Measurements from ENCODE around the gene HOXC10.

Gene HOXC10

DNA sequence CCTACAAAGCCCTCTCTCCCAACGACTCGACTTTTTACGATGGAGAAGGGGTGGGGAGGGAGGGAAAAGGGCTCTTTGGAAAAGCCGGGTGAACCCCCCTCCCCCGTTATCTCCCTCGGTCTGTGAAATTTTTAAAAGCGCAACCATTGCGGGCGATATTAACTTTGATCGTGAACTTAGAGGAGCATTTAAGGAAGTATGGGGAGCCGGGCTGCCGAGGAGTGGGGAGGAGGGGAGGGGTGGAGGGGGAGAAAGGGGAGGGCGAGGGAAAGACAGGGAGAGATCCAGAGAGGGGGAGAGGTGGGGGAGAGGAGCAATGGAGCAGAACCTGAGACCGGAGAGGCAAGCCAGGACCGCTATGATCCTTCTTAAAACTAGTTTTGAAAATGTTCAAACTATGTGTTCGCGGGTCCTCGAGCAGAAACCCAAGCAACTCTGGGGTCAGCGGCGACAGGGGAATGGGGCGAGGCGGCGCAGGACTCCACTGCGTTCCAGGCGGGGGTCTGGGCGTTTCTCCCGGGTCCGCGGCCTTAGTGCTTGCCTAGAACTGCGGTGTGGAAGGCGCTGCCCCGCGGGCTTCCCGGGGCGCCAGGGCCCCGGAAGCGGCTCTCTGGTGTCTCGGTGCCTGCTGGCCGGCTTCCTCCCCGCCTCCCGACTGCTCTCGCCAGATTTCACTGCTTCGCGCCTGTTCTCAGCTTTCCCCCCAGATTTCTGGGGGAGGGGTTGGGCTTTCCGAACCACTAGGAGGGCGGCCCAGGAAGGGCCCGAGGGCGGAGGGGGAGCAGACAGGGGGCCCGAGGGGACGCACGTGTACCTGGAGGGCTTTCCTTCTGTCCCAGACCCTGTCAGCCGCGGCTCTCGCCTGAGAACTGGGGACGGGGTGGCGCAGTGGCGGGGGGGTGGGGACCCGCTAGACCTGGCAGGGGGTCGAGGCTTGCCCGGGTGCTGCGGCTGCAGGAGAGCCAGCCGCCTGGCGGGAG is 10.6 kb upstream of the HOXC10 start, which contains the start of gene HOTAIR:
Gene HOTAIR (minus strand): TSS at position 871 of the 980 bp plus-strand sequence.
- H2AFZ ChIP-seq (ENCODE audit: low read length): no peak within 1 kb of the TSS
- H3K4me1 ChIP-seq (ENCODE audit: insufficient read depth, low read length, poor library complexity, severe bottlenecking): peaks cover 5% of the 10 kb centered on the region
- H3K9me3 ChIP-seq (ENCODE audit: insufficient read depth, low read depth, low read length): no peaks in the 10 kb centered on the region
- no peak within 1 kb of the TSS for H3K4me2 ChIP-seq (ENCODE audit: low read depth, low read length, poor library complexity, severe bottlenecking)
- TF ChIP-seq CTCF (conservative IDR thresholded peaks at IDR 0.05; ENCODE audit: low read length) (no peak), EZH2phosphoT487 (IDR thresholded peaks at IDR 0.05; ENCODE audit: borderline replicate concordance) (no peak)
- no peaks in the 10 kb centered on the region for H3K36me3 ChIP-seq (ENCODE audit: insufficient read depth, low read length)
- H3K79me2 ChIP-seq (ENCODE audit: insufficient read depth, low read length): no peaks in the 10 kb centered on the region
- no peaks in the 10 kb centered on the region for H3K9me2 ChIP-seq (replicated peaks; ENCODE audit: low read depth, low read length)
- H4K20me1 ChIP-seq (ENCODE audit: insufficient read depth, low read length, poor library complexity, severe bottlenecking): no peaks in the 10 kb centered on the region
- no peaks in the 10 kb centered on the region for H3F3A ChIP-seq (ENCODE audit: low read depth)
- H3K9ac ChIP-seq (ENCODE audit: low read depth, low read length, poor library complexity, severe bottlenecking): no peak within 1 kb of the TSS
- H3K27me3 ChIP-seq (ENCODE audit: insufficient read depth, low read length, poor library complexity, severe bottlenecking): no peaks in the 10 kb centered on the region
- no peak within 1 kb of the TSS for H3K4me3 ChIP-seq (ENCODE audit: low read length, poor library complexity, severe bottlenecking)

DNA sequence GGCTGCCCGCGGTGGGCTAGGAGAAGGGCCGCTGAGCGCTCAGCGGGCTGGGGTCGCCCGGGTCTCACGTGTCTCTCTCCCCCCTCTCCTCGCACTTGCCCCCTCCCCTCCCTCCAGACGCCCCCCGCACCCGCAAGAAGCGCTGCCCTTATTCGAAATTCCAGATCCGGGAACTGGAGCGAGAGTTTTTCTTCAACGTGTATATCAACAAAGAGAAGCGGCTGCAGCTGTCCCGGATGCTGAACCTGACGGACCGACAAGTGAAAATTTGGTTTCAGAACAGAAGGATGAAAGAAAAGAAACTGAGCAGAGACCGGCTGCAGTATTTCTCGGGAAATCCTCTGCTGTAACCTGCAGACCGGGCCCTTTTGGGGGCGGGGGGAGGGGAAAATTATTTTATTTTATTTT is 9.9 kb upstream of the HOXC10 start:
- Histone ChIP-seq H4K20me1 (ENCODE audit: insufficient read depth, low read length, poor library complexity, severe bottlenecking) (no peaks in the 10 kb centered on the region), H3K79me2 (ENCODE audit: insufficient read depth, low read length) (no peaks in the 10 kb centered on the region), H3K36me3 (ENCODE audit: insufficient read depth, low read length) (no peaks in the 10 kb centered on the region), H3K4me2 (ENCODE audit: low read depth, low read length, poor library complexity, severe bottlenecking) (no peak overlapping the region), H3K9ac (ENCODE audit: low read depth, low read length, poor library complexity, severe bottlenecking) (no peak overlapping the region), H3K4me1 (ENCODE audit: insufficient read depth, low read length, poor library complexity, severe bottlenecking) (peaks cover 11% of the 10 kb centered on the region), H3K4me3 (ENCODE audit: low read length, poor library complexity, severe bottlenecking) (no peak overlapping the region), H3K9me2 (replicated peaks; ENCODE audit: low read depth, low read length) (no peaks in the 10 kb centered on the region), H3F3A (ENCODE audit: low read depth) (no peaks in the 10 kb centered on the region), H3K9me3 (ENCODE audit: insufficient read depth, low read depth, low read length) (no peaks in the 10 kb centered on the region), H3K27me3 (ENCODE audit: insufficient read depth, low read length, poor library complexity, severe bottlenecking) (no peaks in the 10 kb centered on the region), H2AFZ (ENCODE audit: low read length) (no peak overlapping the region)
- TF ChIP-seq CTCF (conservative IDR thresholded peaks at IDR 0.05; ENCODE audit: low read length): no peak
- no peak for TF ChIP-seq EZH2phosphoT487 (IDR thresholded peaks at IDR 0.05; ENCODE audit: borderline replicate concordance)

DNA sequence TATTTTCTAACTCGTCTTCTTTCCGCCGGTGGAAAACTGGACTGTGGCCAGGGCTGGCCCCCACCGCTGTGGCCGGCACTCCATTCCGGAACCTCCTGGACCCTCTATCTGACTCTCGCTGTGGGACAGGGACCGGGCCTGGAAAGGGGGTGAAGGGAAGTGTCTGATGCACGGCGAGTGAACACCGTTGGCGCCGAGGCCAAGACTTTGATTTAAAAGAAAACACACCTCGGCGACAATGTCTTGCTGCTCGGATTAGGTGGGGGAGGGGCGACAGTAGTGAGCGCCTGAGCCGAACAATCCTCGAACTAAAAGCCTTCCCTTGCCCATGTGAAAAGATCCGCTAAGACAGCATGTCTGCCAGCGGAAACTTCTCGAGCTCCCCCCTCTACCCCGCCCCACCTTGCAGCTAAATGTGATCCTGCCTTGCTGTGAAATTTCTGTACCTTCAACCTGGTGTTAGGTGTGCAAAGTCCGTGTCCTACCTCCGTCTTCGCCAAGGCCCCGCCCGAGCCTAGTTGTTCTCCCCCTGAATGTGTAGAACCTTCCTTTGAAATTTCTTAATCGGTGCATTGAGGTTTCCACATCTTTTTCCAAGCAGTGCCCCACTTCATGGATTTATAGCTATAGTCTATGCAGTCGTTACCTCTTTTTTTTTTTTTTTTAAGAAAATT is 9.3 kb upstream of the HOXC10 start:
- H3K36me3 ChIP-seq (ENCODE audit: insufficient read depth, low read length): no peaks in the 10 kb centered on the region
- H3K9me3 ChIP-seq (ENCODE audit: insufficient read depth, low read depth, low read length): no peaks in the 10 kb centered on the region
- no peaks in the 10 kb centered on the region for H3K27me3 ChIP-seq (ENCODE audit: insufficient read depth, low read length, poor library complexity, severe bottlenecking)
- no peak overlapping the region for H3K4me3 ChIP-seq (ENCODE audit: low read length, poor library complexity, severe bottlenecking)
- no peaks in the 10 kb centered on the region for H3K9me2 ChIP-seq (replicated peaks; ENCODE audit: low read depth, low read length)
- H4K20me1 ChIP-seq (ENCODE audit: insufficient read depth, low read length, poor library complexity, severe bottlenecking): no peaks in the 10 kb centered on the region
- H2AFZ ChIP-seq (ENCODE audit: low read length): no peak overlapping the region
- no peaks in the 10 kb centered on the region for H3K79me2 ChIP-seq (ENCODE audit: insufficient read depth, low read length)
- H3K4me1 ChIP-seq (ENCODE audit: insufficient read depth, low read length, poor library complexity, severe bottlenecking): peaks cover 17% of the 10 kb centered on the region
- H3F3A ChIP-seq (ENCODE audit: low read depth): no peaks in the 10 kb centered on the region
- H3K4me2 ChIP-seq (ENCODE audit: low read depth, low read length, poor library complexity, severe bottlenecking): no peak overlapping the region
- no peak overlapping the region for H3K9ac ChIP-seq (ENCODE audit: low read depth, low read length, poor library complexity, severe bottlenecking)
- TF ChIP-seq CTCF (conservative IDR thresholded peaks at IDR 0.05; ENCODE audit: low read length) (no peak), EZH2phosphoT487 (IDR thresholded peaks at IDR 0.05; ENCODE audit: borderline replicate concordance) (no peak)

Measured in Loucy (cell line).